ENCODE data around the gene ZNFX1.

The ZNFX1 gene

GRCh38 chr20:49278818-49279676, 1.2 kb upstream of the ZNFX1 start:
- DNase-seq: peak; percentile 61

GRCh38 chr20:49277786-49278035, 146 bp downstream of the ZNFX1 start:
- no peak for DNase-seq

DNA sequence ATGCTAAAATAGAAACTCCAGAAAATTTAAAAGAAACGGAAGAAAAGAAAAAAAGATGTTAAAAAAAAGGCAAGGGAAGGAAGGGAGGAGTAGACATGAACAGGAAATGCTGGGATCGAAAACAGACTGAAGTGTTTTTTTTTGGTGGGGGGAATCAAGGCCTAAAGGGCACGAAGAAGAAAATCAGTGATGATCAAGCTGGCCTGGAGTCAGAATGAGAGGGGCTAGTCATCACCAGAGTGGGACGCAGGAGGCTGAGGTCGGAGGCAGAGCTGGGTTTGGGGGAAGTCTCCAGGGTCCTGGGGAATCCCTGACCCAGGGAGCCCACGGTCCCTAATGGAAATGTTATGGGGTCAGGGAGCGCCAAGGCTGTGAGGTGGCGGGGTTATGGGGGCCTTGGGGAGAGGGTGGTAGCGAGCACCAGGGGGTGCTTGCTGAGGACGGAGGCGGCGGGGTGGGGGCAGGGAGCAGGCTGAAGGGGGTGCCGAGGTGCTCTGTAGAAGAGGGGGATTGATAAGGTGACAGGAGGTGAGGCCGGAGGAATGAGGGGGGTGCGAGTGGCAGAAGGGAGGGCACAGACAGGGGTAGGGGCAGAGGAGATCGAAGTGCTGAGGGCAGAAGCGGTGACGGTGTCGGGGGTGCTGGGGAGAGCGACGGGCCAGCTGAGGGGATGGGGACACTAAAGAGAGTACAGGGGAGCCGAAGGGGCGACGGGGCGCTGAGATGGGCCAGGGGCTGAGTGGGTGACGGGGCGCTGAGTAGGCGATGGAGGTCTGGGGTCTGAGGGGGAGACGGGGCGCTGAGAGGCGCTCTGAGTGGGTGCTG, 684 bp downstream of the ZNFX1 start:
- peak; percentile 37 for DNase-seq

- peak; percentile 38 for DNase-seq
Observed at GRCh38 chr20:49276161-49276960, 1.5 kb downstream of the ZNFX1 start.

- DNase-seq: no peak
Observed at GRCh38 chr20:49275636-49276035, 2.2 kb downstream of the ZNFX1 start.

- no peak for DNase-seq
Observed at GRCh38 chr20:49275216-49275615, 2.6 kb downstream of the ZNFX1 start.

- no peak for DNase-seq
Observed at GRCh38 chr20:49273696-49274277, 4.1 kb downstream of the ZNFX1 start.

DNA sequence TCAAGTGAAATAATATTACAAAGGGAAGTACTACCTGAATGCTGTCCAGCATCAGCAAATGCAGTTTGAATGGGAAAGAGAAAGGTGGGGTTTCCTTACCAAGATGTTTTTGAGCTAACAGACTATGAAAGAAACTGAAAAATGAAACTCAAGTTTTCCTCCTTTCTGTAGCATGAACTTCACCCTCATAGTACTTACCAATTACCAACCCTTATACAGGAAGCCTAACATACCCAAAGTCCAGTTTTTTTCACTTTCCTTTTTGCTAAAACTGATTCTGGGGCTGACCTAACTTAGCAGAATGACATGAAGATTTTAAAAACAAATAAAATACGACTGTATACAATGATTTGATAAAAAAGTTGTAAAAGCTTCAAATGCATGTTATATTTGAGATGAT, 5.2 kb downstream of the ZNFX1 start:
- no peak for DNase-seq

DNA sequence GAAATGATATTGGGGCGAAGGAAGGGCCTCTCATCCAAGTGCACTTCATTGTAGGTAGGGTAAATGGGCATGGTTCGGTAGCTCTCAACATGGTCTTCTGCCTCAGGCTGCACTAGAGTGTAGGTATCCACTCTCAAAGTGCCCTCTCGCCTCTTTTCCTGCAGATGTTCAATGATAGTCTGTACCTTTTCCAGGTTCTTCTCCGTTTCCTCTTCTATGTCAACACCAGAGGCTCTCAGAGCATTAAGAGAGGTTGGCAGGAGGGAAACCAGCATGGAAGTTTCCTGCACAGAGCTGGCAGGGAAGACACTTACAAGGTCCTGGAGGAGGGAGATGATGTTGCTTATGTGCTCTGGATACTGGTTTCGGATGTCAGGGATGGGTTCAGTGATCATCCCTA, 7.1 kb downstream of the ZNFX1 start:
- no peak for DNase-seq

GRCh38 chr20:49270177-49270576, 7.7 kb downstream of the ZNFX1 start:
- no peak for DNase-seq

- no peak for DNase-seq
Observed at GRCh38 chr20:49268600-49269365, 9.1 kb downstream of the ZNFX1 start.

DNA sequence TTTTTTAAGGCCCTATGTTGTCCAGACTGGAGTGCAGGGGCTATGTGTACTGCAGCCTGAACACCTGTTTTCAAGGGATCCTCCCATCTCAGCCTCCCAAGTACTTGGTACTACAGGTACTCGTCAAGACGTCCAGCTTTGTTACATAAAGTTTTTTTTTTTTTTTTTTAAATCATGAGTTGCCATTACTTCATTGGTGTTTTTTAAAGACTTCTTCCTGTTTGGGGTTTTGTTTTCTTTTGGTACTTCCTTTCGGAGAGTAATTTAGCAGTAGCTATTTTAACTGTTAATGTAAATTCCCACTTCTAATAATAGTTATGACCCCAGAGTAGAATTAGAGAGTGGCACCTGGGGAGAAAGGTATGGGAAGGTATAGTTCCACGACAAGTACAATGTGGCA, 10.5 kb downstream of the ZNFX1 start:
- no peak for DNase-seq

GRCh38 chr20:49262444-49262843, 15.4 kb downstream of the ZNFX1 start:
- DNase-seq: no peak

DNA sequence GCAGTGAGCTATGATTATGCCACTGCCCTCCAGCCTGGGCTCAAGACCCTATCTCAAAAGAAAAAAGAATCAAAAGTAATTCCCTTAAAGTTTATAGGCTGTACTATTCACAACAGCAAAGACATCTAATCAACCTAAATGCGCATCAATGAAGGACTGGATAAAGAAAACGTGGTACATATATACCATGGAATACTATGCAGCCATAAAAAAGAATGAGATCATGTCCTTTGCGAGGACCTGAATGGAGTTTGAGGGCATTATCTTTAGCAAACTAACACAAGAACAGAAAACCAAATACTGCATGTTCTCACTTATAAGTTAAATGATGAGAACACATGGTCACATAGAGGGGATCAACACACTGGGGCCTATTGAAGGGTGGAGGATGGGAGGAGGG, 16.7 kb downstream of the ZNFX1 start:
- no peak for DNase-seq

DNA sequence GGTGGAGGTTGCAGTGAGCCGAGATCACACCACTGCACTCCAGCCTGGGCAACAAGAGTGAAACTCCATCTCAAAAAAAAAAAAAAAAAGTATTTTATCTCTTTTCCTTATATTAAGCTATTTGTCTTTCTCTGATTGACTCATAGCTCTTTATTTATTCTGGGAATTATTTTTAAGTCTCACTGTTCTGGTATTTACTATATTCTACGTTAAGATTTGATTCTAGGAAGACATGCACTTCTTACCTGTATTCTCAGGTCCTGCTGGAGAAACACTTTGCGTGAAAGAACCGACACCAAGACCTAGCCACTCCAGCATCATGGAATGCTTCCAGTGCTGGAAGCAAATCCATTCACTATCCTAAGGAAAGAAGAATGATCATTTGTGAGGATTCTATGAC, 17.6 kb downstream of the ZNFX1 start:
- DNase-seq: no peak

GRCh38 chr20:49259799-49260198, 18.1 kb downstream of the ZNFX1 start:
- DNase-seq: no peak

- no peak for DNase-seq
Observed at GRCh38 chr20:49259284-49259683, 18.6 kb downstream of the ZNFX1 start.

DNA sequence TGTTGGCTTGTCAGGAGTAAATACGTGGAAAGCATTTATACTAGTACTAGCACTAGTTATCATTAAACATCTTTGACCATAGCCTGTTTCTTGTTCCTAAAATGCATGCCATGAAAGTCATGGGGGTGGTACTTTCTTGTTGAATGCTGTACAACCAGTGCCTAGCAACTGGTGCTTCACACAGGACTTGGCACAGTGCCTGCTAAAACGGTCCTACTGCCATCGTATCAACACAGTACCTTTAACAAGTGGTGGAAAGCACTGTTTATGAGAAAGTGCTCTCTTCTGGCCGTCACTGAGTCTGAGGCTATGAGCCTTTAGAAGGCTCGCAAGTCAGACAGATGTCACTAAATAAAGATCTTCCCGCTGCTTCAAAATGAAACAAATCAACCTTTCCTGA, 21.6 kb downstream of the ZNFX1 start:
- DNase-seq: no peak

- DNase-seq: no peak
Observed at GRCh38 chr20:49252556-49253350, 25.1 kb downstream of the ZNFX1 start.

DNA sequence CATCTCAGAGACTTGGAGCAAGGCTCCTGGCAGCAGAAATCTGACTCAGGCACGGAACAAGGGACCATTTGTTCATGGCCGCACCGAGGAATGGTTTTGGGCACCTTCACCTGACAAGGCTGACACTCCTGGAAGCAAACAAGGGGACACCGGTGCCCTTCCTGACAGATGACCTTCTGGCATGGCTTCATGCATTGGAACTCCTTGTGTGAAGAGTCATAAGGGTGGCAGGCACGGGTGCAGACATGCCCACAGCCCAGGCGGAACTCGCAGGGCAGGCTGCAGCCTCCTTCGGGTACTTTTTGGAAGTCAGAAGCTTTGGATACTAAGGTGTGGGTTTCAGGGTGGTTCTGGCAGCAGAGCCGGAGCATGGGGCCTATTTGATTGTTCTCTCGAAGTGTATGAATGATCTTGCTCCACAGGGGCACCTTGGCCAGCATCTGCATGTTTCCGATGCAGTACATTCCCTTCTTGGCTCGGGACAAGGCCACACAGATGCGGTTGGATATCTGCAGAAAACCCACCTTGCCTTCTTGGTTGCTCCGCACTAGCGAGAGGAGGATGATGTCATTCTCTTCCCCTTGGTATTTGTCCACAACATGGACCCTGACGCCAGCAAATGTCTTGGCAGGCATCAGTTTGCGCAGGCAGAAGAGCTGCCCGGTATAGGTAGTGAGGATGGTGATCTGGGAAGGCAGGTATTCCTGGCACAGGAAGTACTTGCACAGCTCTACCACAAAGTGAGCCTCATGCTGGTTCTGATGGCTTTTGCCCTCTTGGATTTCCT, 28.8 kb downstream of the ZNFX1 start:
- DNase-seq: no peak

- DNase-seq: no peak
Observed at GRCh38 chr20:49248301-49248700, 29.6 kb downstream of the ZNFX1 start.

All from DMS53 (cell line).